PC-9 (cell line): ENCODE measurements around the gene RIMBP2.

Experiments used
- CTCF ChIP-seq: fragments of 200-600 bp; sonication (generic); conservative IDR thresholded peaks from 2 replicates; pipeline ENCODE4 v1.6.1; 2017; ENCODE audit warnings: mixed run types, antibody characterized with exemption, mild to moderate bottlenecking, moderate library complexity
- EZH2 ChIP-seq: fragments of 200-600 bp; sonication (generic); IDR thresholded peaks from 2 replicates; pipeline ENCODE4 v1.8.0; 2017; ENCODE audit warnings: antibody characterized with exemption, low read depth

- TF ChIP-seq CTCF, result no peak
- no peak for TF ChIP-seq EZH2
Measured at GRCh38 chr12:130436741-130437501, 279.2 kb downstream of the RIMBP2 start.
